Measurements from ENCODE around the gene GMDS. TPM values are rescaled to one million over a fixed set of nuclear protein-coding genes. Genes with fewer than 3 reads are reported as not detected.

The GMDS gene
- total RNA-seq, 1 donor from 2014 or later, result 34.0 TPM

DNA sequence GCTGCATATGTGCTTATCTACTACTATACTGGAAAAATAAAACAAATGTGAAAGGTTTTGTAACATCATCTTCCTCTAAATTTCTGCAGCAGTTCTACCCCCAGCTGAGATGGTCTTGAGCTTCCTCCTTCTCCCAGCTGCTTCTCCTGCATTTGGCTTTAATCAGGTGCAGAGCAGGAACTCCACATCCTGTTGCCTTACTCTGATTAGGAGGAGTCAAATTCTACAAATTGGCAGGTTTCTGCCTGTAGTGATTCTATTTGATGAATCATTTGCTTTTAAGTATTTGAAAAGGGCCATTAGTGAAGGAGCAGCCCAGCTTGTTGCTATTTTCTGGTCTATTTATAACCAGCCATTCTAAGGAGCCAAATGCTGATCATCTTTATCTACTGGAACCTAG is 224.5 kb downstream of the GMDS start:
- H3K4me3 Mint-ChIP-seq (ENCODE audit: unreplicated experiment), result no peak overlapping the region
- peaks cover 14% of the 10 kb centered on the region for H3K4me1 Mint-ChIP-seq (ENCODE audit: low read depth)
- H3K36me3 Mint-ChIP-seq (ENCODE audit: low read depth), result no peaks in the 10 kb centered on the region
- H3K9me3 Mint-ChIP-seq (ENCODE audit: low read depth), result peaks cover 10% of the 10 kb centered on the region
- DNase-seq (ENCODE audit: low spot score), result no peak
- H3K27ac Mint-ChIP-seq (ENCODE audit: unreplicated experiment), result no peak overlapping the region
- no peaks in the 10 kb centered on the region for H3K27me3 Mint-ChIP-seq (ENCODE audit: low read depth)
- TF ChIP-seq CTCF (IDR thresholded peaks at IDR 0.05), result no peak

DNA sequence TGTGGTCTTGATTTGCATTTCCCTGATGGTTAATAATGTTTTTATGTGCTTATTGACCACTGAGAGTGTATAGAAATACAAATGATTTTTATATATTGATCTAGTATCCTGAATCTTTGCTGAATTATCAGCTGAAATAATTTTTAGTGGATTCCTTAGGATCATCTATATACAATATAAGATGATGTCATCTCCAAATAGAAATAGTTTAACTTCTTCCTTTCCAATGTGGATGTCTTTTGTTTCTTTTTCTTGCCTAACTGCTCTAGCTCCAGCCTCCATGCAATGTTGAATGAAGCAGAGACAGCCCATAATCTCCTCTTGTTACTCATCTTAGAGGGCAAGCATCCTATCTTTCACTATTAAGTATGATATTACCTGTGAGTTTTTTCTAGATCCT is 226.4 kb downstream of the GMDS start:
- TF ChIP-seq CTCF (IDR thresholded peaks at IDR 0.05), result no peak
- Mint-ChIP-seq H3K27ac (ENCODE audit: unreplicated experiment) (no peak overlapping the region), H3K4me1 (ENCODE audit: low read depth) (peaks cover 14% of the 10 kb centered on the region), H3K4me3 (ENCODE audit: unreplicated experiment) (no peak overlapping the region), H3K36me3 (ENCODE audit: low read depth) (peaks cover 10% of the 10 kb centered on the region), H3K27me3 (ENCODE audit: low read depth) (no peaks in the 10 kb centered on the region), H3K9me3 (ENCODE audit: low read depth) (peaks cover 26% of the 10 kb centered on the region)
- no peak for DNase-seq (ENCODE audit: low spot score)

- Mint-ChIP-seq H3K4me3 (ENCODE audit: unreplicated experiment) (no peak overlapping the region), H3K4me1 (ENCODE audit: low read depth) (peaks cover 4% of the 10 kb centered on the region), H3K36me3 (ENCODE audit: low read depth) (peaks cover 10% of the 10 kb centered on the region), H3K27me3 (ENCODE audit: low read depth) (no peaks in the 10 kb centered on the region), H3K9me3 (ENCODE audit: low read depth) (peaks cover 39% of the 10 kb centered on the region), H3K27ac (ENCODE audit: unreplicated experiment) (no peak overlapping the region)
- no peak for DNase-seq (ENCODE audit: low spot score)
- no peak for TF ChIP-seq CTCF (IDR thresholded peaks at IDR 0.05)
Observed at GRCh38 chr6:2016040-2016439, 229.4 kb downstream of the GMDS start.

- no peak for DNase-seq (ENCODE audit: low spot score)
- no peak overlapping the region for H3K4me3 Mint-ChIP-seq (ENCODE audit: unreplicated experiment)
- H3K9me3 Mint-ChIP-seq (ENCODE audit: low read depth), result peaks cover 21% of the 10 kb centered on the region
- H3K4me1 Mint-ChIP-seq (ENCODE audit: low read depth), result no peaks in the 10 kb centered on the region
- no peak for TF ChIP-seq CTCF (IDR thresholded peaks at IDR 0.05)
- H3K27me3 Mint-ChIP-seq (ENCODE audit: low read depth), result no peaks in the 10 kb centered on the region
- H3K36me3 Mint-ChIP-seq (ENCODE audit: low read depth), result peaks cover 8% of the 10 kb centered on the region
- no peak overlapping the region for H3K27ac Mint-ChIP-seq (ENCODE audit: unreplicated experiment)
Observed at GRCh38 chr6:2008383-2008976, 236.9 kb downstream of the GMDS start.

- Mint-ChIP-seq H3K27me3 (ENCODE audit: low read depth) (no peaks in the 10 kb centered on the region), H3K9me3 (ENCODE audit: low read depth) (peaks cover 14% of the 10 kb centered on the region), H3K36me3 (ENCODE audit: low read depth) (peaks cover 8% of the 10 kb centered on the region), H3K4me1 (ENCODE audit: low read depth) (no peaks in the 10 kb centered on the region), H3K27ac (ENCODE audit: unreplicated experiment) (no peak overlapping the region), H3K4me3 (ENCODE audit: unreplicated experiment) (no peak overlapping the region)
- no peak for DNase-seq (ENCODE audit: low spot score)
- no peak for TF ChIP-seq CTCF (IDR thresholded peaks at IDR 0.05)
Observed at GRCh38 chr6:2007165-2007564, 238.2 kb downstream of the GMDS start.
